Measurements from ENCODE around the gene HSPA1A.
"Not testable (repeated sequence)": the region's sequence is repeated elsewhere in the genome, so short reads cannot be mapped to it uniquely, and the experiment has no call there.

The HSPA1A gene

DNA sequence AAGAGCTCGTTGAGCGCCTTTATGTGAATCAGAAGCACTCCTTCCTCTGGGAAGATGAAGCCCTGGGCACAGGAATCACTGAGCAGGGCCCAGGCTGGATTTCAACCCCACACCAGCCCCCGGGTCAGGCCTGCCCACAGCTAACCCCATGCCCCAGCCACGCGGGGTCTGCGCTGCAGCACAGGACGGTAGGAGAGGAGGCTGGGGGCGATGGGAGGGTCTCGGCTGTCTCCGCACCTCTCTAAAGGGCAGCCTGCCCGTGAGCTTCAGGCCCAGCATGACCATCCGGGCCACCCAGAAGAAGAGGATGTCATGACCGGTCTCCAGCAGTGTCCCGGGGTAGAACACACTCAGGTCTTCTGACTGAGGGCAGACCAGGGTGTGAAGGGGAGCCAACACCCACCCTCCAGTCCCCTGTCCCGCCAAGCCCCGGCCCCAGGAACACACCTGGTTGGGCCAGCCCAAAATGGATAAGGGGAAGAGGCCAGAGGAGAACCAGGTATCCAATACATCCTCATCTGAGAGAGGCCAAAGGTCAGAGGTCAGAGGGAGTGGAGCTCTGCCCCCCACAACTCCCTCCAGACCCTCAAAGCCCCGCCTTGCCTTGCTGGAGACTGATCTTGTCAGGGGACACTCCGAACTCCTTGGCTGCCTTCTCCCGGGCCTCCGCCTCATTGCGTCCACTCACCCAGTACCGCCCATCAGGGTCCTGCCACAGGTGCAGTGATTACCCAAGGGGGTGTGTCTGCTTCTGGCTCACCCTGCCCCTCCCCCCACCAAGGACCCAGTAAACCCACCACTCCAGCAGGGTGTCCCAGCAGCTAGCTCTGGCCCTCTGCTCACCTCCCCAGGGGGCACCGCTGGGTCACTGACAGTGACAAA lies 33.9 kb upstream of the HSPA1A start:
- DNase-seq, result no peak

DNA sequence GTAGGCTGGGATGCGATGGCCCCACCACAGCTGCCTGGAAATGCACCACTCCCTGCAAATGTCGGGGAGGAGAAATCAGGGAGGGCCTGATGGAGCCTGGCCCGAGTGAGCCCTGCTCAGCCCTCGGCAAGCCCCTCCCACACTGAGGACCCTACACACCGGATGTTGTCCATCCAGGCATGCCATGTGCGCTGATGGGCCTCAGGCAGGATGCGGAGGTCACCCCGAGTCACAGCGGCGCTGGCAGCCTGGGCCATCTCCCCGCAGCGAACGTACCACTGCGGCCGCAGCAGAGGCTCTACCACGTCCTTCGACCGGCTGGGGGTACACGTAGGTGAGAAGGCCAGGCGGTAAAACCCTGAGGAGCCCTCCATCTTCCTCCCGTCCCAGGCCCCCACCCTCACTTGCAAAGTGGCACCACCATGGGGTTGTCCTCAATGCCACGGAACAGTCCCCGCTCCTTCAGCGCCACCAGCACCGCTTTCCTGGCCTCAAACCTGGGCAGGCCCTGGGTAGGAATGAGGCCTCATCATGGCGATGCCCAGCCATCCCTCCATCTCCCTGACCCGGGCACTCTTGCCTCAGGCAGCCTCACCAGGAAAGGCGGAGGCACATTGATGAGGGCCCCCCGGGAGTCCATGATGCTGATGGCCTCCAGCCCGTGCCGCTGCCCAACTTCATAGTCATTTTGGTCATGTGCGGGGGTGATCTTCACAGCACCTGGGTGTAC lies 33.1 kb upstream of the HSPA1A start:
- DNase-seq, result no peak

DNA sequence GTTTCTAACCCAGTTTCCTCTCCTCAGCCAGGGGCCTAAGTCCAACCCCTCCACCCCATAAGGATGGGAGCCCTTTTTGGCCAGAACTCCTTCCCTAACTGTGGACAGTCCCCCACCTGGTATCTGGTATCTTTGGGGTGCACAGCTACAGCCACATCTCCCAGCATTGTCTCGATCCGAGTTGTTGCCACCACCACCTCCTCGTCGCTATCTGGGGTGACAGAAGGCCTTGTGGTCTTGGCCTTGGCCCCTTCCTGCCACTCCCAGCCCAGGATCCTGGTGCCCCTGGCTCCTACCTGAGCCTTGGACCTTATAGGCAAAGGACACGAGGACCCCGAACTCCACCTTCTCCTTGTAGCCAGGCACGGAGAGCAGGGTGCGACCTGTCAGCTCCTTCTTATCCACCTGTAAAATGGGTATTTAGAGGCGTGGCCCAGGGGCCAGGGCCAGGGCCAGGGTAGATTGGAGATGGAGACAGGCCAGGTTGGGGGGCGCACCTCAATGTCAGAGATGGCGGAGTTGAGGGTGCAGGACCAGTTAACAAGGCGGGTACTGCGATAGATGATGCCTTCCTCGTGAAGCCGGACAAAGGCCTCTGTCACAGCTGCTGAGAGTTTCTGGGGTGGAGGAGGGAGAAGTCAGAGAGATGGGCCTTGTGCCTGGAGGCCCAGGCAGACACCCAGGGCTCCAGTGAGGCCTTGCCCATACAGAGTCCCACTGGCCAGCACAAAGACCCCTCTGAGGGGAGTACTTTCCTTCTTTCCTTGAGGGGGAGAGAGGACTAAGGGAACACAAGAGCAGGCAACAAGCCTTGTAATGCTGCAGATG lies 31.0 kb upstream of the HSPA1A start:
- peak; percentile 53 for DNase-seq

DNA sequence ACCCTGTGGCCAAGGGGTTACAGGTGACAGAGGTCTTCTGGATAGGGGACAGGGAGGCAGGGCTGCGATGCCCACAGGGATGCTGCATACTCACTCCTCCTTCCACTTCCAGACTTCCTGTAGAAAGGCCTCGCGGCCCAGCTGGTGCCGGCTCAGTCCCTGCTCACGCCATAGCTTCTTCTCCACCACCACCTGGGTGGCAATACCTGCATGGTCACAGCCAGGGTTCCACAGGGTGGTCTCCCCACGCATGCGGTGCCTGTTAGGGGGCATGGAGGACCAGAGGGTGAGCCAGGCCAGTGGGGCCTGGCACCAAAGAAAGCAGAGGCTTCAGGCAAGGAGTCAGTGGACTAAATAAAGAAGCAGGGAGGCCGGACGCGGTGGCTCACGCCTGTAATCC lies 29.9 kb upstream of the HSPA1A start:
- DNase-seq, result no peak

DNA sequence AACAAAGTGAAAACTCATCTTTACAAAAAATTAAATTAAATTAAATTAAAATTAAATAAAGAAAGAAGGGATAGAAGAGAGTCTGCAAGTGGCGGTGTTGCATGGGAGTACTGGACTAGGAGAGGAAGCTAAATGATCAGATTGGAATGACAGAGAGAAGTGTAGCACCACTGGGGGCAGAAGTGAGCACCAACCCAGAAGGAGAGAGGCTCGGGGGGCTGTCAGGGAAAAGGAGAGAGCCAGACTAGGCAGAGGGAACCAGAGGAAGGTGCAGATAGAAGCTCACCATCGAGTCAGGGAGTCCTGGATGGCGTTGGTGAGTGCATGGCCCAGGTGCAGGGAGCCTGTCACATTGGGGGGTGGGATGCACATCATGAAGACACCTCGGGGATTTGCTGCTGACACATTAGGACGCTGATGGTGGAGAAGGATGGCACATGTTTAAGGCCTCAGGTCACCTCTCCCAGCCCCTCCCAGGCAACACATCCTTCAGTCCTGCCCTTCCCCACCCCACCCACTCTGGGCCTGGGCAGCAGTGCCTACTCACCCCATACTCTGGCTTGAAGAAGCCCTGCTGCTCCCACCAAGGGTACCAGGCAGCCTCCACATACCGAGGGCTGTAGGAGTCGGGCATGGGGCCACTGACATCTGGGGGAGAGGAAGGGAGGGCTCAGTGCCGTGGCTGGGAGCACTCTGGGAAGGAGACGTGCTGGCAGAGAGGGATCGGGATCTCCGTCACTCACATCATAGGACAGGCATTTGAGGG lies 23.8 kb upstream of the HSPA1A start:
- DNase-seq, result peak; percentile 83

DNA sequence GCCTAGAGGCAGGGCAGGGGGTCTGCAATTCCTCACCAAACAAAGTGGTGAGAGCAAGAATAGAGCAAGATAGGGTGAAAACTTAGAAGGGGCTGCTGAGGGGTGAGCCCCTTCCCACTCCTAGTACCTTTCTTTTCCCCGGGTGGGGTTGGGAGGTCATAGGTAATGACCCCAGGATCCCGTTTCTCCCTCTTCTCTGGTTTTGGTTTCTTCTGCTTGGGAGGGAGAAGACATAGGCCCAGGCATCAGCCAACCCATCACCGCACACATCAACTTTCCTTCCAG lies 23.3 kb upstream of the HSPA1A start:
- no peak for DNase-seq

DNA sequence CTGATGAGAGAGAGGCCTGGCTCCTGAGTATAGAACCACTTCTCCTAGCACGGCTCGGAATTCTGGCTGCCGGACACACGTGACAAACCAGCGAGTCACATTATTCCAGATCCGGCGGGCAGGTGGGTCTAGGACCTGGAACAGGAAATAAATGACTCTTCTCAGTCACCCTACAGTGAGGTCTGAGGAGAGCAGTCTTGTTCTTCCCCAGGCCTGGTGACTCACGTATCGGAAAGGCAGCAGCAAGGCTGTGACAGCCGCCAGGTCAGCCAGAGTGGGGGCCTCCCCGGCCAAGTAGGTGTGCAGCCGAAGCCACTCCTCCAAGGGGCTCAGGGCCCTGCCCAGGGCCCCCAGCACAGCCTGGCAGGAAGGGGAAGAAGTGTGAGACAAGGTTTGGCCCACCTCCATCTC lies 22.6 kb upstream of the HSPA1A start:
- no peak for DNase-seq

DNA sequence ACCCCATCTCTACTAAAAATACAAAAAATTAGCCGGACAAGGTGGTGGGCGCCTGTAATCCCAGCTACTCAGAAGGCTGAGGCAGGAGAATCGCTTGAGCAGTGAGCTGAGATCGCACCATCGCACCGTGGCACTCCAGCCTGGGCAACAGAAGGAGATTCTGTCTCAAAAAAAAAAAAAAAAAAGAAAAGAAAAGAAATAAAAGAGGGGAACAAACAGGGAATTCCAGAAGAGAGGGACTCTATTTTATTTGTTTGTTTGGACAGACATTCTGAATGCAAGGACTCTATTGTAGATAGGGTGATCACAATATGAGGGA lies 21.5 kb upstream of the HSPA1A start:
- DNase-seq, result not testable (repeated sequence)

DNA sequence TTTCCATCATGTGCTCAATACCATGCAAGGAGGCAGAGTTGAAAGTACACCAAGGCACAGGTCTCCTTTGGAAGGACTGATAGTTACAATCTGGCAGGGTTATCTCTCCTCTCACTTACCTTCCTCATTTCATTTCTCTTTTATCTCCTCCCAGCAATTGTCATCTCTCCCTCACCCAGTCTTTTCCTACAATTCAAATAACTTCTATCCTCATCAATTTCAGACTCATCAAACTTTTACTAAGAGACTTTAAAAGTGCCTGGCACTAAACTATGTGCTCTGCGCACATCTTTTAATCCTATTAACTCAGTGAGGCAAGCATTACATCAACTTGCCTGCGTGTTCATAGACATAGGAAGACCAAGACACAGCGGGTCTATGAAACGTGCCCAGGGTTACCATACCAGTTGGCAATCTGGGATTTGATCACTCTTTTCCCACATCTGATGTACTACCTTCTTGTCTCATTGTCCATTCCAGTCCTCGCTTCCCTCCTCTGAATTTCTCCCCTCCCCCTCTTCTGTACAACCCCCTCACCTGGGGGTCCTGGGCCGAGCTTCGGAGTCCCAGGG lies 21.0 kb upstream of the HSPA1A start:
- peak; percentile 68 for DNase-seq

DNA sequence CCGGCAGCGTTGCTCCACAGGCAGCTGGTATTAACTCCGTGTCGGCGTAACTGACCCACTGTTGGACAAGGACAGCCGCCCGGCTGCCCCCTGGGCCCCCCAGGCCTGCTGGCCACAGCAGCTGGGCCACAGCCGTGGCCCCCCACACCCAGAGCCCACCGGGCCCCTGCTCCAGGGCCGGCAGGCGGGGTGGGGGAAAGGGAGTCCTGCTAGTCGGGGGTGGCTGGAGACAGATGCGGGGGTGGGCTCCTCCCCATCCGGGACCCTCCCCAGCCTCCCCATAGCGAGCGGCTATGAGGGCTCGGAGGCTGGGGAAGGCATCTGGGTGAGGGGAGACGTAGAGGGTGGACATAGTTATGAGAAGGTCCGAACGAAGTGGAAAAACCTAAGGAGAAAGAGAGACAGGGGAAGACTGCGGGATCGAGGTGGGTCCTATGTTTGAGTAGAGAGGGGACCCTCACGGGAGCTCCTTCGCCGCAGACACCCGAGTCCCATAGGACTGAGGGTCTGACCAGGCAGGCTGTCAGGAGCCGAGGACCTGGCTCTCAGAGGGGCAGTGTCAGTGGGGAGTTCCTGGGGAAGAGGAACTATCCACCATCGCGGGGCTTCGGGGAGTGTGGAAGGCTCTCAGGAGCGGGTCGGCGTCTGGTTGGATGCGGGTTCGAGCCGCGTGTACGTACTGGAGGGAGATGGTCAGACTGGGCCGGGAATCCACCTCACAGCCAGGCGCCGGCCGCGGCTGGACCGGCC lies 20.3 kb upstream of the HSPA1A start:
- no peak for DNase-seq

DNA sequence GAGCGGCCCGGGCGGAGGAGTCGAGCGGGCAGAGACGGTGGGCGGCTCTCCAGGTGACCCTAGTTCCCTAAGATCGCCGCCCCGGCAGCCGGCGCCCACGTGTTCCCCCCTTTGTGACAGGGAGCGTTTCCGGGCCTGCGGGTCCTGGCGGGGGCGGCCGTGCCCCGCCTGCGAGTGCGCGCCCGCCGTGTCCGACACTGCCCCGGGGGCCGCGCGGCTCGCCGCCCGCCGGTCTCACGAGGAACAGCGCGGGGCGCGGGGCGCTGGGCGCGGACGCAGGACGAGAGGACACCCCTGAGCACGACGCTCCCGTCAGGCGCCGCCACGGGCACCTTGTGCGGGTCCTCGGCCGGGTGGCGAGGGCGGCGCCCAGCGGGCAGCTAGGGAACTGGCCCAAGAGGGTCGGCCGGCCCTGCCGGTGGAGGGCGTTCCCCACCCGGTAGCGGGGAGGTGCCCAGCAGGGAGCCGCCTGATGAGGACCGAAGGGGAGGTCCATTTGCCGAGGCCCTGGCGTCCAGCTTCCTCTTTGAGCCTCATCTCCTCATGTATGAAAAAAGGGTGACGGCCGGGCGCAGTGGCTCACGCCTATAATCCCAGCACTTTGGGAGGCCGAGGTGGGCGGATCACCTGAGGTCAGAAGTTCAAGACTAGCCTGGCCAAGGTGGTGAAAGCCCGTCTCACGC lies 19.6 kb upstream of the HSPA1A start, which contains the start of gene VARS1:
Gene VARS1, minus strand, starts transcription at position 137 of the 683 bp plus-strand sequence. CDS start 535 bp downstream, outside the sequence.
- peak; percentile 94 for DNase-seq

DNA sequence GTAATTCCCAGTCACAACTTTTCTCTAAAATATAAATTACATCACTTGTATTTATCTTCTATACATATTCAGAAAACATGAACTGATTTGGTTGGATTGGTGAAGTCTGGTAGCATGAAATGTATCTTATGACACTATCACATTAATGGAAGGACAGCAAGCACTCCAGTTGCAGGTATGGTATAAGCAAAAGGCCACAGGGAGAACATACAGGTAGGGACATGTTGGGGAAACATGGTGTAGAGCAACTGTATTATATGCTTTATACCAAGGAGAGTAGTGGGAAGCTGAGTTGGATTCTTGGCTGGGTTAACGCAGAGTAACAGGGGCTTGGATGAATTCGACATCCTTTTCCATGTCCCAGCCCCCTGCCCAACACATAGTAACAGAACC lies 18.4 kb upstream of the HSPA1A start:
- DNase-seq, result no peak

DNA sequence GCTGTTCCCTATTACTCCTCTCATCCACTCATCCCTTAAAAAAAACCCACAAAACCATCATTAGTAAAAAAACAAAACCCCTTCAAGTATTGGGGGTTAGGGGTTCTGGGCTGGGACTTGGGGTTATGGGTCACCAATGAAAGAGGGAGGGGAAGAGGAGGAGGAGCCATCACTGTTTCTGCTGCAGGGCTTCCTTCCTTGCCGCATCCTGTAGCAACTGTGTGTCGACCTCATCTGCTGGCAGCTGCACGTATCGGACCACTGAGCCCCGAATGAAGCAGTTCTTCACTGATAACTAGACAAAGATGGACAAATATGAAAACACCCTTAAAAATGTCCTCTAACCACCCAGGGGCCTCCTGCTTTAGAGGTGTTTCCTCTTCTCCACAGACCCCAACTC lies 17.8 kb upstream of the HSPA1A start:
- DNase-seq, result no peak

DNA sequence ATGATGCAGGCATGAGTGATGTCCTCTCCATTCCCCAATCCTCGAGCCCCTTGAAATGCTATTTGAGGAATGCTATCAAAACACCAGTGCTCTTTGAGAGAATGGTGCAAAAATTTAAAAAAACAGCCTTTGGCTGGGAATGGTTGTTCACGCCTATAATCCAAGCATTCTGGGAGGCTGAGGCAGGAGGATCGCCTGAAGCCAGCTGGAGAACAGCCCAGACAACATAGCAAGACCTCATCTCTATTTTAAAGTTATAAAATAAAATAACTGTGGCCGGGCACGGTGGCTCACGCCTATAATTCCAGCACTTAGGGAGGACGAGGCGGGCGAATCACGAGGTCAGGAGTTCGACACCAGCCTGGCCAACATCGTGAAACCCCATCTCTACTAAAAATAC lies 15.6 kb upstream of the HSPA1A start:
- DNase-seq, result no peak

DNA sequence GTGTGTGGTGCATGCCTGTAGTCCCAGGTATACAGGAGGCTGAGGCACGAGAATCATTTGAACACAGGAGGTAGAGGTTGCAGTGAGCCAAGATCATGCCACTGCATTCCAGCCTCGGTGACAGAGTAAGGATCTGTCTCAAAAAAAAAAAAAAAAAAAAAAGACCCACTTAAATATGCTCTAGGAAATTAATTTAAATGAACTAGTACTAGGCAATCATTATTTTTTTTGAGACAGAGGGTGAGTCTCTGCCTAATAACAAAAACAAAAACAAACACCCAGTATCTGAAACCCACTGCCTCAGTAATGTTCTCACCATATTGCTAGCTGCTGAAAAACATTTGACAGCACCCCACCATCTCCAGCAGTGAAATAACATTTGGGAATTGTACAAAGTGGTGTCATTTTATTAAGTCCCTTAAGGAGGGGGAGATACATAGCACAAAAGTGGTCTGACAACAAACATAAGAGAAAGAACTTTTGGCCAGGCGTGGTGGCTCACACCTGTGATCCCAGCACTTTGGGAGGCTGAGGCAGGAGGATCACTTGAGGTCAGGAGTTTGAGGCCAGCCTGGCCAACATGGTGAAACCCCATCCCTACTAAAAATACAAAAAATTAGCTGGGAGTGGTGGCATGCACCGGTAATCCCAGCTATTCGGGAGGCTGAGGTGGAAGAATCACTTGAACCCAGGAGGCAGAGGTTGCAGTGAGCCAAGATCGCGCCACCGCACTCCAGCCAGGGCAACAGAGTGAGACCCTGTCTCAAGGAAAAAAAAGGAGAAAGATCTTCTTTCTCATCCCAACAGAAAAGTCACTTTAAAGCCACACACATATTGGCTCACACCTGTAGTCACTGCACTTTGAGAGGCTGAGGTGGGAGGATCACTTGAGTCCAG lies 14.1 kb upstream of the HSPA1A start:
- DNase-seq, result not testable (repeated sequence)

DNA sequence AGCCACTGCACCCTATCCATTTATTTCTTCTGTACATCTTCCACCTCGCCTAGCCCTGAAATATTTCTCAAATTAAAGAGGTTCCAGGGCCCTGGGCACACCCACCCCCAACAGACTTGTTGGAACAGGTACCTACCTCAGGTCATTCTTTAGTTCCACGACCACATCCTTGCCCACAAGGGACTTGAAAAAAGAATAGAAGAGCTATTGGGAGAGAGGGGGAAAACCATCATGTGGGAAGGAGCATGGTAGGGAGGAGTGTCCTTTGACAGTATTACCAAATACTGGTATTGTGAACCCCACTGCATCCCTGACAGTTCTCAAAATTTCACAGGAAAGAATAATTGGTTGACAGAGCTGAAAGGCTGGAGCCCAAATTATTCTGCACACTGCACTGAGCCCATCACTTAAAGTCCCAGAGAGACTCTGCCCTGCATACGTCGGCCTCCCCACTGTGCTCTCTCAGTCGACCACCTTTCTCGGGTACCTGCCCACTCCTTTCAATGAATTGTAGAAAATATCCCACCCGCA lies 9.3 kb upstream of the HSPA1A start:
- DNase-seq, result peak; percentile 22

DNA sequence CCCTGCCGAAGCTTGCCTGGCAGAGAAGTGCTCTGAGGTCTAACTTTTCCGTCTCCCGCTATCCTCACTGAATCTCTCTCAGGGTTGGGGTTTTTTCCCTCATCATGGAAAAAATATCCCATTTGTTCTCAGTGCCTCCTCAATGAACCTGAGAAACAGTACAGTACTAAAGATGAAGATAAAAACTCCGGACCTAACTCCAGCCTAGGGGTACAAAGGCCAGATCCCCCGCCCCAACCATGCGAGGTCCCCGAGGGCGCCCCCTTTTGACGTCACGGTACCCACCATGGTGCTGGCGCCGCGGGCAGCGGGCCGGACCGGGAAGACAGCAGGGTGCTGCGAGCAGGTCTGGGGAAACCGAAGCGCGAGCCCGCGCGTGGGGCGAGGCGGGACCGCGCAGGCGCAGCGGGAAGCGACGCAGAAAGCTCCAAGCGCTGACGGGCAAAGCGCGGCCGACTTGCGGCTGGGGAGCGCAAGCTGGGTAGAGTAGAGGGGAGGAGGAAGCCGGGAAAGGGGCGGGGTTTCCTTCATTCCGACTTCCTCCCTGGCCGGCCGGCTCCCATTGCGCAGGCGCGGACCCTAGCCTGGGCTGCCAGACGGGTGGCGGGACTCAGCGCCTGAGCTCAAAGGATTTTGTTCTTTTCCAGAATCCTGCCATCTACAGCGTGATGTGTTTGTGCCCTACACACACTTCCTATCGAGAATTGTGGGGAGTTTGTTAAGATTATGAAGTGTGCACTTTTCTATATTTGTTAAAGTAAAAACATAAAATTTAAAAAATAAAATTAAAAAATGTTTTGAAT lies 8.7 kb upstream of the HSPA1A start, which contains the start of gene LSM2:
Gene LSM2, minus strand, starts transcription at position 497 of the 803 bp plus-strand sequence. Its CDS starts 209 bp downstream, at position 288.
- DNase-seq, result peak; percentile 99

DNA sequence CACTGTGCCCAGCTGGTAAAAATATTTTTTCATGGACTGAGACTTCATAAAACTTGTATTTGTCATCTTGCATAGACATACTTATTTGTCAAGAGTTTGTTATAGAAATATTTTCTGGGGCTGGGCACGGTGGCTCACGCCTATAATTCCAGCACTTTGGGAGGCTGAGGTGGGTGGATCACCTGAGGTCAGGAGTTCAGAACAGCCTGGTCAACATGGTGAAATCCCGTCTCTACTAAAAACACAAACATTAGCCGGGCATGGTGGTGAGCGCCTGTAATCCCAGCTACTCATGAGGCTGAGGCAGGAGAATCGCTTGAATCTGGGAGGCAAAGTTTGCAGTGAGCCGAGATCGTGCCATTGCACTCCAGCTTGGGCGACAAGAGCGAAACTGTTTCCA lies 6.7 kb upstream of the HSPA1A start:
- DNase-seq, result not testable (repeated sequence)

DNA sequence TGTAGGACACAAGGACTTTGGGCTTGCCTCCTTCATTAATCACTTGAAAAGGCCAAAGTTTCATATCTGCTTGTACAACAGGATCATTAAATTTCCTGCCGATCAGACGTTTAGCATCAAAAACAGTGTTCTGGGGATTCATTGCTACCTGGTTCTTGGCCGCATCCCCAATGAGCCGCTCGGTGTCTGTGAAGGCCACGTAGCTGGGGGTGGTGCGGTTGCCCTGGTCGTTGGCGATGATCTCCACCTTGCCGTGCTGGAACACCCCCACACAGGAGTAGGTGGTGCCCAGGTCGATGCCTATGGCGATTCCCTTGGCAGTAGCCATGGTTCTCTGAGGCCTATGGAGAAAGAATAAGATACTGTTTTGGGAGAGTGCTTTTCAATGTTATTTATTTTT lies 3.7 kb upstream of the HSPA1A start:
- DNase-seq, result no peak
